ENCODE measurements around the gene DISC1. TPM values are rescaled to one million over a fixed set of nuclear protein-coding genes. Genes with fewer than 3 reads are reported as not detected.

Gene DISC1
- polyA plus RNA-seq, 1 donor from 2014 or later: 0.84 TPM

DNA sequence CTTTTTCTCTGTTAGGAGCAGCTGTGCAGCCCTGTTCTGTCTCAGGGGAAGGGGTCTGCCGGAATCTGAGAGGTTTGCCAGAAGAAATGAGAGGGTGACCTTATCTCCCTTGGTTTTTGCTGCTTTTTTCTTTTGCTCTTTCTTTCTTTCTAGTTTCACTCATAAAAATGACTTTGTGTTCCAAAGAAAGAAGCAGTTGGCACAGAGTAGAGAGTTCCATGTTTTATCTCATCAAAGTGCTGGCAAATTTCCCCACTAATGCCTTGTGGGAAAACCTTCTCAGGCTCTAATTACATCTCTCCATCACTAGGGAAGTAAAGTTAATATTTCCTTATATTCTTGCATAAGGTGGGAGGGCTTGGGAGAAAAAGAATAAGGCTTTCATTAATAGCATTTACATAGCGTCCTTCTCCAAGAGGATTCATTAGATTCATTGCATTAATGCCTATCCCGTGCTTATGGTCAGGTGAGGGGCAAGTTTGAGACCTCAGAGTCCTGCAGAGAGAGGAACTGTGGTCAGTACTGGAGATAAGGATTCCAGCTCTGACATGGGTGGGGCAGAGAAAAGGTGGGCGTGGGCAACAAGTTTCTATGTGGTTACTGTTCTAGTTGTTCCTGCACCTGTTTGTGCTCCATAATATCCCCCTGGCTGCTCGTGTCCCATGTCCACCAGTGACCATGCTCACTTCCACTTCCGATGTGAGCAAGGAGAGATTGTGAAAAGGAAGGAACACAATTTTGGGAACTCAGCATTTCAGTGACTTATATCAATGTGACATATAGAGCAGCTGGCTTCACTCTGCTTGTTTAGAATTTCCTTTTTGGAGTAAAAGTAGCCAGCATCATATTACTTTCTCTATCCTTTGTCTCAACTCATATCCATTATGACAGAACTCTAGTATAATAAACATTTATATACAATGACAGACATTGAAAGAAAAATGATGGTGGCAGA, 79.5 kb downstream of the DISC1 start:
- no peak overlapping the region for H3K4me3 ChIP-seq (ENCODE audit: low read length)
- H3K36me3 ChIP-seq (ENCODE audit: insufficient read depth, low read length): no peaks in the 10 kb centered on the region
- no peaks in the 10 kb centered on the region for H3K27me3 ChIP-seq (ENCODE audit: insufficient read depth, low read depth, low read length)
- no peaks in the 10 kb centered on the region for H3K79me2 ChIP-seq (replicated peaks; ENCODE audit: insufficient read depth, low read length)
- no peaks in the 10 kb centered on the region for H3K9me3 ChIP-seq (ENCODE audit: low read length)
- no peaks in the 10 kb centered on the region for H3F3A ChIP-seq (ENCODE audit: insufficient read depth, low read length, poor library complexity, severe bottlenecking)
- H3K4me2 ChIP-seq (ENCODE audit: low read length): no peak overlapping the region
- TF ChIP-seq, protein P1, sequence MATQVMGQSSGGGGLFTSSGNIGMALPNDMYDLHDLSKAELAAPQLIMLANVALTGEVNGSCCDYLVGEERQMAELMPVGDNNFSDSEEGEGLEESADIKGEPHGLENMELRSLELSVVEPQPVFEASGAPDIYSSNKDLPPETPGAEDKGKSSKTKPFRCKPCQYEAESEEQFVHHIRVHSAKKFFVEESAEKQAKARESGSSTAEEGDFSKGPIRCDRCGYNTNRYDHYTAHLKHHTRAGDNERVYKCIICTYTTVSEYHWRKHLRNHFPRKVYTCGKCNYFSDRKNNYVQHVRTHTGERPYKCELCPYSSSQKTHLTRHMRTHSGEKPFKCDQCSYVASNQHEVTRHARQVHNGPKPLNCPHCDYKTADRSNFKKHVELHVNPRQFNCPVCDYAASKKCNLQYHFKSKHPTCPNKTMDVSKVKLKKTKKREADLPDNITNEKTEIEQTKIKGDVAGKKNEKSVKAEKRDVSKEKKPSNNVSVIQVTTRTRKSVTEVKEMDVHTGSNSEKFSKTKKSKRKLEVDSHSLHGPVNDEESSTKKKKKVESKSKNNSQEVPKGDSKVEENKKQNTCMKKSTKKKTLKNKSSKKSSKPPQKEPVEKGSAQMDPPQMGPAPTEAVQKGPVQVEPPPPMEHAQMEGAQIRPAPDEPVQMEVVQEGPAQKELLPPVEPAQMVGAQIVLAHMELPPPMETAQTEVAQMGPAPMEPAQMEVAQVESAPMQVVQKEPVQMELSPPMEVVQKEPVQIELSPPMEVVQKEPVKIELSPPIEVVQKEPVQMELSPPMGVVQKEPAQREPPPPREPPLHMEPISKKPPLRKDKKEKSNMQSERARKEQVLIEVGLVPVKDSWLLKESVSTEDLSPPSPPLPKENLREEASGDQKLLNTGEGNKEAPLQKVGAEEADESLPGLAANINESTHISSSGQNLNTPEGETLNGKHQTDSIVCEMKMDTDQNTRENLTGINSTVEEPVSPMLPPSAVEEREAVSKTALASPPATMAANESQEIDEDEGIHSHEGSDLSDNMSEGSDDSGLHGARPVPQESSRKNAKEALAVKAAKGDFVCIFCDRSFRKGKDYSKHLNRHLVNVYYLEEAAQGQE (IDR thresholded peaks at IDR 0.05; ENCODE audit: borderline replicate concordance): no peak
- TF ChIP-seq RAD21 (conservative IDR thresholded peaks at IDR 0.05) (no peak), TAF1 (IDR thresholded peaks at IDR 0.05; ENCODE audit: low read depth) (no peak), EZH2 (IDR thresholded peaks at IDR 0.05; ENCODE audit: borderline replicate concordance, insufficient read depth, low read length, poor library complexity, severe bottlenecking) (no peak), SMC3 (conservative IDR thresholded peaks at IDR 0.05; ENCODE audit: poor library complexity) (no peak), MXI1 (conservative IDR thresholded peaks at IDR 0.05; ENCODE audit: poor library complexity, severe bottlenecking) (no peak), EP300 (conservative IDR thresholded peaks at IDR 0.05; ENCODE audit: poor library complexity, severe bottlenecking) (no peak), POLR2AphosphoS5 (IDR thresholded peaks at IDR 0.05) (no peak)
- TF ChIP-seq, protein P2, sequence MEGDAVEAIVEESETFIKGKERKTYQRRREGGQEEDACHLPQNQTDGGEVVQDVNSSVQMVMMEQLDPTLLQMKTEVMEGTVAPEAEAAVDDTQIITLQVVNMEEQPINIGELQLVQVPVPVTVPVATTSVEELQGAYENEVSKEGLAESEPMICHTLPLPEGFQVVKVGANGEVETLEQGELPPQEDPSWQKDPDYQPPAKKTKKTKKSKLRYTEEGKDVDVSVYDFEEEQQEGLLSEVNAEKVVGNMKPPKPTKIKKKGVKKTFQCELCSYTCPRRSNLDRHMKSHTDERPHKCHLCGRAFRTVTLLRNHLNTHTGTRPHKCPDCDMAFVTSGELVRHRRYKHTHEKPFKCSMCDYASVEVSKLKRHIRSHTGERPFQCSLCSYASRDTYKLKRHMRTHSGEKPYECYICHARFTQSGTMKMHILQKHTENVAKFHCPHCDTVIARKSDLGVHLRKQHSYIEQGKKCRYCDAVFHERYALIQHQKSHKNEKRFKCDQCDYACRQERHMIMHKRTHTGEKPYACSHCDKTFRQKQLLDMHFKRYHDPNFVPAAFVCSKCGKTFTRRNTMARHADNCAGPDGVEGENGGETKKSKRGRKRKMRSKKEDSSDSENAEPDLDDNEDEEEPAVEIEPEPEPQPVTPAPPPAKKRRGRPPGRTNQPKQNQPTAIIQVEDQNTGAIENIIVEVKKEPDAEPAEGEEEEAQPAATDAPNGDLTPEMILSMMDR (IDR thresholded peaks at IDR 0.05; ENCODE audit: poor library complexity, severe bottlenecking): no peak
- H3K9me2 ChIP-seq (ENCODE audit: insufficient read depth, low read length): no peaks in the 10 kb centered on the region
- no peaks in the 10 kb centered on the region for H4K20me1 ChIP-seq (ENCODE audit: insufficient read depth)
- H3K27ac ChIP-seq (ENCODE audit: low read length): no peak overlapping the region
- no peak overlapping the region for H2AFZ ChIP-seq (ENCODE audit: low read depth, low read length)
- H3K9ac ChIP-seq (ENCODE audit: low read length): no peak overlapping the region

DNA sequence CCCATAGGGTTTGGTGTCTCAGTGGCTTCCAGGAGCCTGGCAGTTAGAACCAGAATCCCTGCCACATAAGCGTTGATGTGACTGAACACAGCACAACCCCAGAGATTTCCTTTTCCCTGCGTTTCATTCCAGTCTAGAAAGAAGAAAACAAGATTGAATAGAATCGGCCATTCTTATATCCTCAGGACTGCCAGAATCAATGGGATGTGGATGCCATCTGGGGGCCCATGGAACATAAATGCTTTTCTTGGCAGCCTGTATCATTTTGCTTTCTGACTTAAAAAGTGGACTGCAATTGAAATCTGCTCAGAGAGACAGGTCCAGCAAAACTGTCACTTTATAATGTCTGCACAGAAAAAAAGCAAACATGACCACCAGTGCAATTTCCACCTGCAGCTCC, 80.3 kb downstream of the DISC1 start:
- Histone ChIP-seq H3K9me3 (ENCODE audit: low read length) (no peaks in the 10 kb centered on the region), H3K27me3 (ENCODE audit: insufficient read depth, low read depth, low read length) (no peaks in the 10 kb centered on the region), H2AFZ (ENCODE audit: low read depth, low read length) (no peak overlapping the region), H3K36me3 (ENCODE audit: insufficient read depth, low read length) (no peaks in the 10 kb centered on the region), H3K4me2 (ENCODE audit: low read length) (no peak overlapping the region), H3F3A (ENCODE audit: insufficient read depth, low read length, poor library complexity, severe bottlenecking) (no peaks in the 10 kb centered on the region), H3K79me2 (replicated peaks; ENCODE audit: insufficient read depth, low read length) (no peaks in the 10 kb centered on the region), H3K9me2 (ENCODE audit: insufficient read depth, low read length) (no peaks in the 10 kb centered on the region), H3K9ac (ENCODE audit: low read length) (no peak overlapping the region), H3K27ac (ENCODE audit: low read length) (no peak overlapping the region), H3K4me3 (ENCODE audit: low read length) (no peak overlapping the region), H4K20me1 (ENCODE audit: insufficient read depth) (no peaks in the 10 kb centered on the region)
- TF ChIP-seq EZH2 (IDR thresholded peaks at IDR 0.05; ENCODE audit: borderline replicate concordance, insufficient read depth, low read length, poor library complexity, severe bottlenecking): no peak
- TF ChIP-seq, protein P1 (IDR thresholded peaks at IDR 0.05; ENCODE audit: borderline replicate concordance): no peak
- no peak for TF ChIP-seq POLR2AphosphoS5 (IDR thresholded peaks at IDR 0.05)
- TF ChIP-seq, protein P2 (IDR thresholded peaks at IDR 0.05; ENCODE audit: poor library complexity, severe bottlenecking): no peak
- no peak for TF ChIP-seq RAD21 (conservative IDR thresholded peaks at IDR 0.05)
- TF ChIP-seq TAF1 (IDR thresholded peaks at IDR 0.05; ENCODE audit: low read depth): no peak
- TF ChIP-seq SMC3 (conservative IDR thresholded peaks at IDR 0.05; ENCODE audit: poor library complexity): no peak
- no peak for TF ChIP-seq MXI1 (conservative IDR thresholded peaks at IDR 0.05; ENCODE audit: poor library complexity, severe bottlenecking)
- no peak for TF ChIP-seq EP300 (conservative IDR thresholded peaks at IDR 0.05; ENCODE audit: poor library complexity, severe bottlenecking)

Measured in neural cell (in vitro differentiated cells).